Measurements from ENCODE around the gene GARNL3. TPM values are rescaled to one million over a fixed set of nuclear protein-coding genes. Genes with fewer than 3 reads are reported as not detected.
A peak's percentile ranks its signal among the peaks of the same experiment; 100 is the strongest.

Gene GARNL3
- total RNA-seq, 1 donor from 2014 or later: 5.4 TPM

GRCh38 chr9:127421057-127421456, 156.5 kb downstream of the GARNL3 start:
- H3K27me3 ChIP-seq (ENCODE audit: insufficient read depth, low read length): no peaks in the 10 kb centered on the region
- H3K9me3 ChIP-seq (ENCODE audit: insufficient read depth, low read depth, low read length): peaks cover 3% of the 10 kb centered on the region
- no peaks in the 10 kb centered on the region for H3K27me3 Mint-ChIP-seq (ENCODE audit: low read depth, unreplicated experiment)
- H3K4me3 Mint-ChIP-seq (ENCODE audit: unreplicated experiment): no peak overlapping the region
- no peaks in the 10 kb centered on the region for H3K36me3 ChIP-seq (ENCODE audit: insufficient read depth, low read length)
- H3K36me3 Mint-ChIP-seq (ENCODE audit: low read depth, unreplicated experiment): peaks cover 2% of the 10 kb centered on the region
- no peak for FAIRE-seq
- H2AFZ ChIP-seq (ENCODE audit: low read depth, low read length): no peak overlapping the region
- no peaks in the 10 kb centered on the region for H3K9me3 Mint-ChIP-seq (ENCODE audit: unreplicated experiment)
- H3K9ac ChIP-seq (ENCODE audit: low read length): no peak overlapping the region
- H3K4me3 ChIP-seq (ENCODE audit: insufficient read depth, low read depth, low read length): no peak overlapping the region
- TF ChIP-seq EZH2 (IDR thresholded peaks at IDR 0.05; ENCODE audit: insufficient read depth, low read length) (no peak), CTCF (IDR thresholded peaks at IDR 0.05; ENCODE audit: insufficient read depth, low read depth, low read length) (no peak)
- H4K20me1 ChIP-seq (ENCODE audit: insufficient read depth, low read length): peaks cover 16% of the 10 kb centered on the region
- peaks cover 10% of the 10 kb centered on the region for H3K4me1 Mint-ChIP-seq (ENCODE audit: low read depth, unreplicated experiment)
- no peak for DNase-seq (ENCODE audit: low read depth)
- H3K27ac ChIP-seq (ENCODE audit: low read depth, low read length): no peak overlapping the region
- peaks cover 20% of the 10 kb centered on the region for H3K4me1 ChIP-seq (ENCODE audit: insufficient read depth, low read length)
- no peak overlapping the region for H3K27ac Mint-ChIP-seq (ENCODE audit: unreplicated experiment)
- no peak overlapping the region for H3K4me2 ChIP-seq (ENCODE audit: low read length)
- H3K79me2 ChIP-seq (ENCODE audit: insufficient read depth, low read length): peaks cover 27% of the 10 kb centered on the region

GRCh38 chr9:127422133-127422782, 157.7 kb downstream of the GARNL3 start:
- Histone ChIP-seq H3K4me2 (ENCODE audit: low read length) (peak overlapping the region; percentile 86), H3K27ac (ENCODE audit: low read depth, low read length) (no peak overlapping the region), H3K9me3 (ENCODE audit: insufficient read depth, low read depth, low read length) (peaks cover 3% of the 10 kb centered on the region), H4K20me1 (ENCODE audit: insufficient read depth, low read length) (peaks cover 25% of the 10 kb centered on the region), H3K79me2 (ENCODE audit: insufficient read depth, low read length) (peaks cover 36% of the 10 kb centered on the region), H3K4me1 (ENCODE audit: insufficient read depth, low read length) (peaks cover 20% of the 10 kb centered on the region), H3K9ac (ENCODE audit: low read length) (peak overlapping the region; percentile 95), H3K27me3 (ENCODE audit: insufficient read depth, low read length) (no peaks in the 10 kb centered on the region), H3K36me3 (ENCODE audit: insufficient read depth, low read length) (no peaks in the 10 kb centered on the region), H3K4me3 (ENCODE audit: insufficient read depth, low read depth, low read length) (no peak overlapping the region), H2AFZ (ENCODE audit: low read depth, low read length) (no peak overlapping the region)
- FAIRE-seq: no peak
- TF ChIP-seq EZH2 (IDR thresholded peaks at IDR 0.05; ENCODE audit: insufficient read depth, low read length) (no peak), CTCF (IDR thresholded peaks at IDR 0.05; ENCODE audit: insufficient read depth, low read depth, low read length) (no peak)
- Mint-ChIP-seq H3K9me3 (ENCODE audit: unreplicated experiment) (no peaks in the 10 kb centered on the region), H3K27me3 (ENCODE audit: low read depth, unreplicated experiment) (no peaks in the 10 kb centered on the region), H3K27ac (ENCODE audit: unreplicated experiment) (no peak overlapping the region), H3K4me3 (ENCODE audit: unreplicated experiment) (no peak overlapping the region), H3K4me1 (ENCODE audit: low read depth, unreplicated experiment) (peaks cover 18% of the 10 kb centered on the region), H3K36me3 (ENCODE audit: low read depth, unreplicated experiment) (peaks cover 6% of the 10 kb centered on the region)
- DNase-seq (ENCODE audit: low read depth): no peak

- H3K4me1 Mint-ChIP-seq (ENCODE audit: low read depth, unreplicated experiment): peaks cover 20% of the 10 kb centered on the region
- FAIRE-seq: no peak
- H3K4me3 ChIP-seq (ENCODE audit: insufficient read depth, low read depth, low read length): peak overlapping the region; percentile 89
- H3K27me3 Mint-ChIP-seq (ENCODE audit: low read depth, unreplicated experiment): no peaks in the 10 kb centered on the region
- H3K9me3 ChIP-seq (ENCODE audit: insufficient read depth, low read depth, low read length): peaks cover 3% of the 10 kb centered on the region
- H2AFZ ChIP-seq (ENCODE audit: low read depth, low read length): no peak overlapping the region
- H3K27me3 ChIP-seq (ENCODE audit: insufficient read depth, low read length): no peaks in the 10 kb centered on the region
- H3K4me3 Mint-ChIP-seq (ENCODE audit: unreplicated experiment): peak overlapping the region; percentile 93
- H3K4me2 ChIP-seq (ENCODE audit: low read length): peak overlapping the region; percentile 86
- DNase-seq (ENCODE audit: low read depth): no peak
- H3K9me3 Mint-ChIP-seq (ENCODE audit: unreplicated experiment): no peaks in the 10 kb centered on the region
- H3K27ac Mint-ChIP-seq (ENCODE audit: unreplicated experiment): no peak overlapping the region
- H3K4me1 ChIP-seq (ENCODE audit: insufficient read depth, low read length): peaks cover 20% of the 10 kb centered on the region
- no peak overlapping the region for H3K27ac ChIP-seq (ENCODE audit: low read depth, low read length)
- H3K36me3 Mint-ChIP-seq (ENCODE audit: low read depth, unreplicated experiment): peaks cover 5% of the 10 kb centered on the region
- no peaks in the 10 kb centered on the region for H3K36me3 ChIP-seq (ENCODE audit: insufficient read depth, low read length)
- H4K20me1 ChIP-seq (ENCODE audit: insufficient read depth, low read length): peaks cover 31% of the 10 kb centered on the region
- H3K9ac ChIP-seq (ENCODE audit: low read length): peak overlapping the region; percentile 95
- peaks cover 42% of the 10 kb centered on the region for H3K79me2 ChIP-seq (ENCODE audit: insufficient read depth, low read length)
- TF ChIP-seq CTCF (IDR thresholded peaks at IDR 0.05; ENCODE audit: insufficient read depth, low read depth, low read length): no peak
Observed at GRCh38 chr9:127422787-127423186, 158.2 kb downstream of the GARNL3 start.

Data from astrocyte (in vitro differentiated cells and primary cell).